Right kidney (tissue), 1 donor: ENCODE data around the gene CACNG4.
"Not testable (repeated sequence)": the region's sequence is repeated elsewhere in the genome, so short reads cannot be mapped to it uniquely, and the experiment has no call there.

Experiments
- DNase-seq: peaks from one replicate; pipeline ENCODE4 v3.0.0-alpha.2; 2016

The CACNG4 gene

DNA sequence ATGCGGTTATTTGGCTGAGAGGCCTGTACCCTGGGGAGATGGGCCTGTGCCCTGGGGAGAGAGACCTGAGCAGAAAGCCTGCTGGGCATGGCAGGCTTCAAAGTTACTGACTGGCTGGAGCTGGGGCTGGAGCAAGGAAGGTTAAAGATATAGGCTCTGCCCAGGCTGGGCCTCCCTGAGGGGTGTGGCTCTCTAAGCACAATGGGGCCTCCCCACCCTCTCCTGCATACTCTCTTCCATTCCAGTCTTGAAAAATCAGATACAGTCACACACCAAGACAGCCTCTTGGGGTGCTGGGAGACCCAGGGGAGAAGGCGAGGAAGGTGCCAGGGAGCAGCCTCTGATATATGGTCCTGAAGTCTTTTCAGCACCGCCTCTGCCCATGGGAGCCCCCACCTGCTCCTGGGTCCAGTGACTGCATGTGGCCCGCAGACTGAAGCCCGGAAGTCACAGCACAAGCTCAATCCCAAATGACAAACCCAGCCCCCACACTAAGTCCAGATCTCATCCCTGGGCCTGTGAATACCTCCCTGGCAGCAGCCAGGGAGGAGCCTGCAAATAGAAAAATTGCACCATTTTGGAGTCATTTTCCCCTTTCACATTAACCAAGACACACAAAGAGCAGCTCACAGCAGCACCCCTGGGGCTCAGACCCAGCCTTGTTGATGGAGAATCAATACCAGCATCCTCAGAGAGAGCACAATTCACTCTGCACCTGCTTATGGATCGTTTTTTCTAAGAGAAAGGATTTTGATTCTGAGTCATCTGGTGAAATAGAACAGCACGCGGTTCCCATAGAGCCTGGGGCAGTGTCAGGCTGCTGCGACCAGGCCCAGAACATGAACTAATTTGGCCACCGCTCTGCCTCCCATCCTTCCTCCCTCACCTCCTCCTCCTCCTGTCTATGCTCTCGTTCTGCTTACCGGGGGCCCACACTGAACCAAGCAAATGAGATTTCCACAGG lies 54.2 kb downstream of the CACNG4 start:
- DNase-seq, result no peak

DNA sequence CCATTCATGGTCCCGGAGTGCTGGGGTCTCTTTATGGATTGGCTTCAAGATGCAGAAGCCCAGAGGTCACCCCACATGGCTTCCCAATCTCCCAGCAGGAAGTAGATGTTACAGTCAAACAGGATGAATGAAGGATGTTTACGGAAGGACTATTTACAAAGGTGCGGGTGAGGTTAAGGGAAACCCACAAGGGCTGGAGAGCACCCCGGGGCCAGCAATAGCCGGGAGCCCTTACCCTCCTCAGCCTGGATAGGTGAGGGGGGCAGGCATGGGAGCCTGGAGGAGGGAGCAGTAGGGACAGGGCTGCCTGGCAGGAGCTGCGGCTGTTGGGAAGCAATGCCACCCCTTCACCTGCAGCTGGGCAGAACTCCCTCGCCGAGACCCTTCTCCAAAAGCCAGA lies 55.3 kb downstream of the CACNG4 start:
- DNase-seq, result no peak

DNA sequence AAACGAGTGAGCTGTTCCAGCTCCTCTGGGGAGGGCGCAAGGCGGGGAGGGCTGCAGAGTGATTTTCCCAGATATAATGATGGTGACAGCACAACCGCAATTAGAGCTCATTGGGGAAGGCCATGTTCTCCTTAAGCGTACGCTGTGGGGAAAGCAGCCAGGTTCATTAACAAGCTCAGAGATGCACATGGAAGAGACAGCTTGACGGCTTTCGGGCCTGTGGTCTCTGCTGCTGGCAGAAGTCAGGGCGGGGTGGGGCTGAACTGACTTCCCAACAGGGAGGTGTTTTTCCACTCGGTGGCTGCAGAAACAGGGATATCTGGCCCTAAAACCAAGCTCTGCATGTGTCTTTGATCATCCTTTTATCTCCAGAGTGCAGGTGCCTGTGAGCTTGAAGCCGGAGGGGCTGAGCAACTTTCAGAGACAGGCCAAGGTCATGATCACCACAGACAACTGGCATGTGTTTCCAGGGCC lies 55.8 kb downstream of the CACNG4 start:
- no peak for DNase-seq

DNA sequence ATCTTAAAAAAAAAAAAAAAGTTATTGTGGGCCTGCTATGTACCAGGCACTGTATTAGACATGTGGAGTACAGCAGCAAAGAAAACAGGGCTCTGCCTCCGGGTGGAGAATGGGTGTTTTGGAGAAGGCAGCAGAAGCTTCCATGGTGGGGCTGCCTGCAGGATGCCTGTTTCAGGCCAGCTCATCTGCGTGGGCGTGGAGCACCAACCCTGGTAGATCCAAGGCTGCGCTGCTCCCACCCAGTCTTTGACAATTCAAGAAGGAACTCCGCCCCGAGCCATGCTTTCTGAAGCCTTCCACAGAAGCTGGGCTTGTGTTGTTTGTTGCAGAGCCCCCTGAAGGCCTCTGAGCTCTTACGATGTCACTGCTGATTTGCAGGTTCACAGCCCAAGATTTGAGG lies 56.7 kb downstream of the CACNG4 start:
- no peak for DNase-seq

DNA sequence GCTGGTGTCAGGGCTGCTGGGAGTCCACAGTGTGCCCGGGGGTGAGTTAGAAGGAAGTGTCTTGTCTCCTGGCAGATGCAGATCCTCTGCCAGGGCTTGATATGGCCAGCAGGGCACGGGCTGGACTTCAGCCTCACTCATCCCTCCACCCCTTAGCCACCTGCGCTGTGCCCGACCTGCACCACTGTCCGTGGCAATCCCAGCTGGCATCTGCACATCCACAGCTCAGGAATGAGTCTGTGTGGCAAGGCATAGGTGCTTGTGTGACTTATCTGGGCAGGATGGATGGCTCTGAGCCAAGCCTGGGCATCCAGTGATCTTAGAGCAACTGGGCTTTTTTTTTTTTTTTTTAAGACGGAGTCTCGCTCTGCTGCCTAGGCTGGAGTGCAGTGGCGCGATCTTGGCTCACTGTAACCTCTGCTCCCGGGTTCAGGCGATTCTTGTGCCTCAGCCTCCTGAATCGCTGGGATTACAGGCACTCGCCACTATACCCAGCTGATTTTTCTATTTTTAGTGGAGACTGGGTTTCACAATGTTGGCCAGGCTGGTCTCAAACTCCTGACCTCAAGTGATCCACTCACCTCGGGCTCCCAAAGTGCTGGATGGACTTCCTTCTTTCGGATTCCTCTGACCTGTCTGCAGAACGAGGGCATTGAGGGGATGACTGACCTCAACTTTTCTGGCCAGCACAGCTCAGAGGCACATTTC lies 57.4 kb downstream of the CACNG4 start:
- no peak for DNase-seq

DNA sequence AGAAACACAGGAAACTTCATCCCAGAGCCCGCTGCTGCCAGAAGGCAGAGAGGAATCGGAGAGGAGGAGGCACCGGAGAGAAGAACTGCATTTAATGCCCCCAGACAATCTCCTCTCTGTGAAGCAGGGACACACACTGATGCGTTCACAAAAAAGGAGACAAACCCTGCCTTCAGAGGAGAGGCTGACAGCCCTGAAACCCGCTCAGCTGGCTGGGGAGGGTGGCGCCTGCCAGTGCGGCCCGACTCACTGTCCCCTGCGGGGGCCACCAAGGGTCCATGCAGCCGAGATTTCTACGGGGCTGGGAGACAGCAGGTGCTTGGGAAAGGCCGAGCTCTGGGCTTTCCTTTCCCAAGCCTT lies 57.9 kb downstream of the CACNG4 start:
- DNase-seq, result no peak

DNA sequence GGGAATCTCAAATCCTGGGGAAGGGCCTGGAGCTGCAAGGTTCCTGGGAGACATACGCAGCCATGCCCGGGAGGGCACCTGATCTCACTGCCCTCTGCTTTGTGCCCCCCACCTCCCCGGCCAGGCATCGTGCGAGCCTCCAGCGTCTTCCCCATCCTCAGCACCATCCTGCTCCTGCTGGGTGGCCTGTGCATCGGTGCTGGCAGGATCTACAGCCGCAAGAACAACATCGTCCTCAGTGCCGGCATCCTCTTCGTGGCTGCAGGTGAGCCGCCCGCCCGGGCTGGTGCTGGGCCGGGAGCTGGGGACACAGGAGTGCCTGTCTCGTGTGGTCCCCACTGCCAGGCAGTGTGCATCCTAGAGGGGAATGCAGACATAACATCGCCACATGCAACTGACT lies 60.2 kb downstream of the CACNG4 start:
- DNase-seq, result no peak

DNA sequence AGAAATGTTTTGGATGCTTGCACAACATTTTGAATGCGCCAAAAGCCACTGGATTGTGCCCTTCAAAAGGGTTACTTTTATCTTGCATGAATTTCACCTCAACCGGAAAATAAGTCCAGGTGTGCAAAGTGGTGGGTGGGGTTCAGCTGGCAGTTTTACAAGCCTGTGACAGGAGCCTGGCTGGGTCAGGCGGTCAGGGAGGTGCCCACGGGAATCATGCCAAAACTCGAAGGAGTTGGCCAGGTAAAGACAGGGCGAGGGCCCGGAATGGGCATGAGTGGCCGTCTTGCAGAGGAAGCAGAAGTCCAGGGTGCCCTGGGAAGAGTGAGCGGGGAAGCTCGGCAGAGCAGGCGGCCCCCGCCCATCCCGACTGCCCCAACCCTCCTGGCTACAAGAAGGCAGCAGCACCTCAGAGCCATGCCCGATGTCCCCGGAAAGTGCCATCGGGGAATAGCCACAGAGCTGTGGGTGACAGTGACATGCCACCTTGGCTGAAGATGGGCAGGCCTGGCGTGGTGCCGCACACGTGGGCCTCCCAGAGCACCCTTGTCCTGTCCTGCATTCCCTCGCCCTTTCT lies 60.8 kb downstream of the CACNG4 start:
- no peak for DNase-seq

DNA sequence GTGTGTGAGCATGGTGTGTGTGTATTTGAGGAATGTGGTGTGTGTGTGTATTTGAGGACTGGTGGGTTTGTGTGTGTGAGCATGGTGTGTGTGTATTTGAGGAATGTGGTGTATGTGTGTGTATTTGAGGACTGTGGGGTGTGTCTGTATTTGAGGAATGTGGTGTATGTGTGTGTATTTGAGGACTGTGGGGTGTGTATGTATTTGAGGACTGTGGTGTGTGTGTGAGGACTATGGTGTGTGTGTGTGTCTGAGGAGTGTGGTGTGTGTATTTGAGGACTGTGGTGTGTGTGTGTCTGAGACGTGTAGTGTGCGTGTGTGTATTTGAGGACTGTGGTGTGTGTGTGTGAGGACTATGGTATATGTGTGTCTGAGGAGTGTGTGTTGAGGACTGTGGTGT lies 61.8 kb downstream of the CACNG4 start:
- no peak for DNase-seq

DNA sequence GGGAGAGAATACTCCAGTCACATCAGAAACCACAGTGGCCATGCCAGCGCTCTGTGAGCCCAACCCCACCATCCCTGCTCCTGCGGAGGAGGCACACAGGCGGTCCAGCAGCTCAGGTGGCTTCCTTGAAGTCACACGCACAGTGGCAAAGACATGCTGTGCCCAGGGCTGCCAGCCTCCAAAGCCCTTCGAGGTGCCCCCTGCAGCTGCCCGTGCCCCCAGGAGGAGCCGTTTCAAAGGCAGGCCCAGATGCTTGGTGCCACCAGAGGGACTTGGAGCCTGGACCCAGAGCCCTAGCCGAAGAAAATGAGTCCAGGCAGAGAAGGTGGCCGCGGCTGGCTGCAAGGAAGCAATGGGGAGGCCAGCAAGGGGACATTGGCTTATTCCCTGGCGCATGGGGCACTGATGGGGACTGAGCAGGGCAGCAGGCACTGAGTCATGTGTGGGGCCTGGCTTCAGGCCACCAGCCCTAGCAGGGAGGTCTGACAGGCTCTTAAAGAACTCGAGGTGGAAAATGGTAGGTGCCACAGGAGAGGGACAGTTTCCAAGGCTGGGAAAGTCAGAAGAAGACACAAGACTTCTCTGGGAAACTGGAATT lies 62.6 kb downstream of the CACNG4 start:
- no peak for DNase-seq

DNA sequence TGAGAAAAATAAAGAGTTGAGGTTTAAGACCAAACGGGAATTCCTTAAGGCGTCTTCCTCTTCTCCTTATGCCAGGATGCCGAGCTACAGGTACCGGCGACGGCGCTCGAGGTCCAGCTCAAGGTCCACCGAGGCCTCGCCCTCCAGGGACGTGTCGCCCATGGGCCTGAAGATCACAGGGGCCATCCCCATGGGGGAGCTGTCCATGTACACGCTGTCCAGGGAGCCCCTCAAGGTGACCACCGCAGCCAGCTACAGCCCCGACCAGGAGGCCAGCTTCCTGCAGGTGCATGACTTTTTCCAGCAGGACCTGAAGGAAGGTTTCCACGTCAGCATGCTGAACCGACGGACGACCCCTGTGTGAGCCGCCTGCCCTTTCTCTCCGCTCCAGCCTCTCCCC lies 66.1 kb downstream of the CACNG4 start:
- DNase-seq, result no peak

DNA sequence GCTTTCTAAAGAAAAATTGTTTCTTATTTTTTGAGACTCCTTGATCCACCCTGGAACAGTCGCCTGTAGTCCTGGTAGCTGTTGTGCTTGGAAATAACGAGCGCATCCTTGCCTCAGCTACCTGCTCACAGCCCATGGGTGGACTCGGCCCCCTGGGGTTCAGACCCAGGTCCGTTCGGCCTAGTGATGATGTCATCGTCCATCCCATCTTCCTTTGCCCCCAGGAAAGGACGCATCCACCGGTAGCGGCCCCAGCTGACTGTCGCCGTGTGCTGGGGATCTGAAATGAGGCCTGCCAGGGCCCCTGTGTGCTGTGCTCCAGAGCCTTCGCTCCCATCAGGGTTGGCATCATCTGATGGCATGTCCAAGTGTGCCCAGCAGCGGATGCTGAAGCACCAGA lies 67.9 kb downstream of the CACNG4 start:
- no peak for DNase-seq

DNA sequence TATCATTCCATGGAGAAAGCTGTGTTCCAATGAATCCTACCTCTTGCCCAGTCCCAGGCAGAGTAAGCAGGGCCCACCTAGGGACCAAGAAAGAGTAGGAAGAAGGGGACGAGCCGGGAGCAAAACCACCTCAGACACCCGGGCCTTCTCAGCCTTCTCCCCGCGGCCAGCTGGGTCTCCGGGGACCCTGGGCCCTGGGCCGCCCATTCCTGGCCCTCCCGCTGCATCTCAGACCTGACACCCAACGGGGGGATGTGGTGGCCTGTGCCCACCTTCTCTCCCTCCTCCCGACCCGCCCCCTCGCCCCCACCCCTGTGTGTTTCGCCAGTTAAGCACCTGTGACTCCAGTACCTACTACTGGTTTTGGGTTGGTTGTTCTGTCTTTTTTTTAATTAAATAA lies 68.5 kb downstream of the CACNG4 start:
- DNase-seq, result no peak

DNA sequence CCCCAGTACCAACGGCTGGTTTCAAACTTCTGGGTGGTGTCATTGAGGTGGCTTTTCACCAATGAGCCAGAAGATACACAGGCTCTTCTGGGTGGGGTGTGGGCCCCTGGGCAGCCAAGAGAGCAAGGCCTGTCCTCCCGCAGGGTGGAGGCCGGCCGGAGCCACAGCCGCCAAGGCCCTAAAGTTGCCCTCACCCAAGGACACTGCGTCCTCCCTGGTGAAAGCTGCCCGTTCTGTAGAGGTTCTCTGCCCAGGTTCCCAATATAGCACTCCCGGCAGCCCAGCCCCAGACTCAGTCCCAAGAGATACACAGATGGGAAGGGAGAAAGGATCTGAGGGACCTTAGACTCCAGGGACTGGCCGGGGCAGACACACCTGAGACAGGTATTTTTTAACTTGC lies 69.1 kb downstream of the CACNG4 start:
- DNase-seq, result no peak

DNA sequence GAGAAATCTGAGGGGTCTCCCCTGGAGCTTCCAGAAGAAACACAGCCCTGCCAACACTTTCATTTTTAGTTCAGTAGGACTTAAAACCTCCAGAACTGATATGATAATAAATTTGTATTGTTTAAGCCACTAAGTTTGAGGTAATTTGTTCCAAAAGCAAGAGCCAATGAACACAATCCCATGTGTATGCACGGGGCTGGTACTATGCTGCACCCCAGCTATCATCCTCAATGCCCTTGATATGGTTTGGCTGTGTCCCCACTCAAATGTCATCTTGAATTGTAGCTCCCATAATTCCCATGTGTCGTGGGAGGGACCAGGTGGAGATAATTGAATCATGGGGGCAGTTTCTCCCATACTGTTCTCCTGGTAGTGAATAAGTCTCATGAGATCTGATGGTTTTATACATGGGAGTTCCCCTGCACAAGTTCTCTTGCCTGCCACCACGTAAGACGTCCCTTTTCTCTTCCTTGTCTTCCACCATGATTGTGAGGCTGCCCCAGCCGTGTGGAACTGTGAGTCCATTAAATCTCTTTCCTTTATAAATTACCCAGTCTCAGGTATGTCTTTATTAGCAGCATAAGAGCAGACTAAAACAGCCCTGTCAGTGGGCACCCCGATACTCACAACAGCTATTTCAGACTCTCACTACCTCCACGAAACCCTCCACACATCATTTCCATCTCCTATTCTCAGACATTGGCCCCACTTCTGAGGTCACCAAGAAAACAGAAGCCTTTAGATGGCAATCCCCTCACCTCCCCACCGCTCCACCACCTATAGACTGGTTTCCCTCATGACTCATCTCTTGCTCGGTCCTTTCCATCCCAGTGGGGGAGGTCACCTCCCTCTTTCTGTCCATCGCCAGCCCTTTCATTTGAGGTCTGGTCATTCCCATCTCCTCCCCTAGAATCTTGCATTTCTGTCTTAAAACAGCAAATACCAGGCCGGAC lies 70.9 kb downstream of the CACNG4 start:
- no peak for DNase-seq

DNA sequence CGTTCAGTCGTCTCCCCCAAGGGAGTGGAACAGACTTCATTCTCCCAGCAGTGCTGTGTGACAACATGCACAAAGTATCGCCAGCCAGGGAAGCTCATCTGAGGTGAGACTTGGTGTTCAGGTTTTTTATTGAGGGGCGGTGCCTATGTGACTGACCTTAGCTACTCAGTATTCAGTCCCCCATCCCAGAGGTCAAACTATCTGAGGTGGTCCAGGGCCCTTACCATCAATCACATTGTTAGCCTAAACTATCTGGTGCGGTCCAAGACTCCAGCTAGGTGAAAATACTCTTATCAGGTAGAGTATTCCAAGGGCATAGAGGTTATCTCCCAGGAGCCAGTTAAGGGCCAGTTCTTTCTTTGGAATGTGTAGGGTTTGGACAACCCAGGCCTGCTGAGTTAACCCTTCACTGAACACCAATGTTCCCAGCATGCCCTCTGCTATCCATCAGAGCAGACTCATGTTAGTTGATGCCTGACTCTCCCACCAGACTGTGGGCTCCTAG lies 74.4 kb downstream of the CACNG4 start:
- DNase-seq, result no peak

DNA sequence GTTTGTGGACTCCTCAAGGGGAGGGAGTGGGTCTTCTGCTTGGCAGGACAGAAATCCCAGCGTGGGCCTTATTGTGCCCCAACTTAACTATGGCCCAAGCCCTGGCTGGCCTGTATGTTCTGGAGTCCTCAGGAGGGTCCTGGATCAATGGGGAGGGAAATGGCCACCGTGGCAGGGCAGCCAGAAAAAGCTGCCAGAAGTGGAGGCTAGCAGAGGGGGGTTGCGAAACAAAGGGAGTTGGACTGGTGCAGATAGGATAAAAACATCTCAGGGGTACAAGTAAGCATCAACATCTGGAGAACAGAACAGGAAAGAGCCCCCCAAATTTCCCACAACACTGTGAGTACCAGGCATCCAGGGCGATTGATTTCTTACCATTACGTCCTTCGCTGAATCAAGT lies 76.1 kb downstream of the CACNG4 start:
- no peak for DNase-seq

DNA sequence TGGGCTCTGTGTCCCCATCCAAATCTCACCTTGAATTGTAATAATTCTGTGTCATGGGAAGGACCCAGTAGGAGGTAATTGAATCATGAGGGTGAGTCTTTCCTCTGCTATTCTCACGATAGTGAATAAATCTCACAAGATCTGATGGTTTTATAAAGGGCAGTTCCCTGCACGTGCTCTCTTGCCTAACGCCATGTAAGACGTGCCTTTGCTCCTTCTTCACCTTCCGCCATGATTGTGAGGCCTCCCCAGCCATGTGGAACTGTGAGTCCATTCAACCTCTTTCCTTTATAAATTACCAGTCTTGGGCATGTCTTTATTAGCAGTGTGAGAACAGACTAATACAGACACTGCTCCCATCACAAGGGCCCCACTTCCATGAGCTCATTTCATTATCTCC lies 76.6 kb downstream of the CACNG4 start:
- not testable (repeated sequence) for DNase-seq

DNA sequence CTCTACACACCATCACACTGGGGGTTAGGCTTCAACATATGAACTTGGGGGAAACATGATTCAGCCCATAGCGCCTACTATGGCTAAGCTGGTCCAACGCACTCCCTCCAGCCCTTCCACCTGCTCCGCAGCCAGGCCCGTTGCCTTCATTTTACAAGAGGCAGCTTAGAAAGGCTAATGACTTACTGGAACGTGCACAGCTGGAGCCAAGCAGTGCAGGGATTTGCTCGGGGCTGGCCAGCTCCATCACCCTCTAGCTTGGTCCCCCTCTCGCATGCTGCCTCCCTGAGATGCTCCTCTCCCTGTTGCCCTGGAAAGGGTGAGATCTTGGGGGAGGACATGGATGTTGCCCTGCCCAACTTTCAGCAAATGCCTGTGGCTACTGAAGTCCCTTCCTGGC lies 77.0 kb downstream of the CACNG4 start:
- no peak for DNase-seq

DNA sequence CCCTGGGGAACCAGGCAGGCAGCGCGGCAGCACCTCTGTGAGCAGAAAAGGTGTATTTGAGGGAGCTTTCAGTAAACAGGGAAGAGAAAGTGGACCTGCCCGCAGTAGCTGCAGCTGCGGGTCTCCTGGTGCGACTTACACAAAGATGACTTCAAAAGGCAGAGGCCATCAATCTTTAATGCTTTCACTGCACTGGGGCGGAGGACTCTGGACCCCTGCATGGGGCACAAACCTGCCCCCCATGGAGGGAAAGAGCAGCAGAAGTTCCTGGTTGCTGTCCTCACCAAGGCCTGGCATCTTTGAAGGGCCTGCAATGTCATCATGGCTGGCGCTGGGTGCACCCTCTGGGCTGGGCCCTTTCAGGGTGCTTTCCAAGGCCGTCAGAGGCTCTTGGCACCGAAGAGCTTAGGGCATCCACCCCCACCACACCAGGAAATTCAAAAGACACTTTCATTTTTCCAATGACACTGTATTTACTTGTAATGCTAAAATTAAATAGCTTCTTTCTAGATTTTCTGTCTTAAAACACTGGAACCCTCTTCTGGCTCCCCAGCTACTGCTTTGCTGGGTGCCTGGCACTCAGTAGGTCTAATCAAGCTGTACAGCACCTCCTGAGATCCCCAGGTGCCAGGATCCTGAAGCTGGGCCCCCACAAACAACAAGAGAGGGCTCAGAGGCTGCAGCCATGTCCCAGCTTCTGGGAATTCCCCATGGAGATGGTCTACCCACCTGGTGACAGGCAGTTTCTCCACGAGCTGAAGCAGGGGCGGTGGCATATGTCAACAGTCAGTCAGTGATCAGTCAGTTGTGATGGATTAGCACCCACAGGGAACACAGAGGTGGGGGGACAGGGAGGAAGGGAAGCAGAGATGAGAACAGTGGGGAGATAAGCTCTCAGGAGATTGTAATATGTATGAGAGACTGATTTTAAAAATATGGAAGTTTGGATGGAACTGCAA lies 77.7 kb downstream of the CACNG4 start:
- DNase-seq, result no peak
